Measurements from ENCODE around the gene BABAM1.

Gene BABAM1

DNA sequence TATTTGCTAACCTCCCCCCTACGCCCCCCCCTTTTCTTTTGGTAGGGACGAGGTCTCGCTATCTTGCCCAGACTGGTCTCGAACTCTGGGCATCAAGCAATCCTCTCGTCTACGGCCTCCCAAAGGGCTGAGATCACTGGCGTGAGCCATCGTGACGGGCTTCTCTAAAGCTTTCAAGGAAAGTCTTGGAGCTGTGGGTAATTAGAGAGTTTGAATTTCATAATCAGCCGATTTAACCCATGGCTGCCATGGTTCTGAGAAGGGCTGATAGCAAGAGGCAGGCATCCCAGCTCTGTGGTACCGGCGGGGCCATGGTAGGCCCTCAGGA lies 36.7 kb downstream of the BABAM1 start:
- no peak for DNase-seq (ENCODE audit: low read depth)

DNA sequence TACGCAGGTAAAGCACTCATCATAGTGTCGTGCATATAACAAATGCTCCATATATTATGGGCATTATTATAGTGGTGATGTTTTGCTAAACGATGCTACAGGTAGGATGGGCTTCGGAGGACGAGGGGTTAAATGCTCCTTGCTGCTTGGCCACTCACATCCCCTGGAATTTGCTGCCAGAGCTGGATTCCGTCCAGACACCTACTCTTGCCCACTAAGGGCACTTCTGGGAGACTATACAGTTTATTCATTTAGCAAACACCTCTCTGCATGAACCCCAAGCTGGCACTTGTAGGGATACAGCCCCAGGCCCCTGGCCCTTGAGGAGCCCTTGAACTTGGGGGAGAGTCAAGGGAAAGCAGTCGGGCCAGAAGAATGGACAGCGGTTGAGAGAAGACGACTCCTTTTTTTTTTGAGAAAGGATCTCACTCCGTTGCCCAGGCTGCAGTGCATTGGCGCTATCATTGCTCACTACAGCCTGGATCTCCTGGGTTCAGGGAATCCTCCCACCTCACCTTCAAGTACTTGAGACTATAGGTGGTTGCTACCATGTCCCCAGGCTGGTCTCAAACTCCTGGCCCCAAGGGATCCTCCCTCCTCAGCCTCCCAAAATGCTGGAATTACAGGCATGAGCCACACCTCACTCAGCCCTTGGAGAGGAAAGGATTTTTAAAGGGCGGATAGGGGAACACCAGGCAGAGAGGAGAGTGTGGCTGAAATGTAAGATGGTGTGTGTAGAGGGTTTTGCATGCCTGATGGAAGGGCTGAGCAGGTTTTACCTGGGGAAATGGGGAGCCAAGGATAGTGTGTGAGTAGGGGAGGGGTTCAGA lies 37.4 kb downstream of the BABAM1 start:
- DNase-seq (ENCODE audit: low read depth), result no peak

GRCh38 chr19:17305216-17305516 lies 37.9 kb downstream of the BABAM1 start:
- no peak for DNase-seq (ENCODE audit: low read depth)

- DNase-seq (ENCODE audit: low read depth), result peak; percentile 91
Observed at GRCh38 chr19:17305517-17306284, 38.5 kb downstream of the BABAM1 start, which contains the start of gene MRPL34. TSS of gene MRPL34 (plus strand) at chr19:17305872. CDS start at chr19:17305893, 21 bp downstream.

DNA sequence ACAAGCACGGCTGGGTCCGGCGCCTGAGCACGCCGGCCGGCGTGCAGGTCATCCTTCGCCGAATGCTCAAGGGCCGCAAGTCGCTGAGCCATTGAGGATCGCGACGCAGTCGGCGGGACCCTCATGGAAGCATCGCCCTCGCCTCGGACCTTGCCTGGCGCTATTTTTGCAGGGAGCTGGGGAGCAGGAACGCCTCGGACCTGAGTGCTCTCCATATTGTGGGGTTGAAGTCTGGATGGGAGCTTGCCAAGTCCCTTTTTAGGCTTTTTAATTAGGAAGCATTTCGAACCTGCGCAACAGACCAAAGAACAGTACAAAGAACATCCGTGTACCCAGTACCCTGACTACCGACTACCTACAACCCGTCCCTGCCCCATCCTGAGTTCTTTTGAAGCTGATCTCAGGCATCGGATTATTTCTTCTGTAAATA lies 39.1 kb downstream of the BABAM1 start:
- DNase-seq (ENCODE audit: low read depth), result no peak

DNA sequence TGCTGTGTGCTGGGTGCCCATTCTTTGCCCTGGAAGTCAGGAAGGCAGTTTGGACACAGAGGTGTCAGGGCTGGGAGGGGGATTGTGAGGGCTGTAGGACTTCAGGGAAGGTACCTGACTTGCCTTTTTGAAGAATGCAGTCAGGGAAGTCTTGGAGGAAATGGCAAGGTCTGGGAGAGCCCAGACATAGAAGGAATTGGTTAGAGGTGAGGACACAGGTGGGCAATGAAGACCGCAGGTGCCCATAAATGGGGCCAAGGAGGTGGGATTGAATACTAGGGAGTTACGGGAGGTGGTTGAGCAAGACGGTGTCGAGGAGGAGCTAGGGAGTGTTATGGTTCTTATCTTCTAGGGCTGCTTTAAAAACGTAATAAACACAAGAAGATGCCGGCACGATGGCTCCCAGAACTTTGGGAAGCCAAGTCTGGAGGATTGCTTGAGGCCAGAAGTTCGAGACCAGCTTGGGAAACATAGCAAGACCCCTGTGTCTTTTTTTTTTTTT lies 40.7 kb downstream of the BABAM1 start:
- DNase-seq (ENCODE audit: low read depth), result no peak

- DNase-seq (ENCODE audit: low read depth), result peak; percentile 99
Observed at GRCh38 chr19:17309198-17309964, 42.1 kb downstream of the BABAM1 start, which contains the start of gene DDA1. TSS of gene DDA1 (plus strand) at chr19:17309563. CDS start at chr19:17309655, 92 bp downstream.

DNA sequence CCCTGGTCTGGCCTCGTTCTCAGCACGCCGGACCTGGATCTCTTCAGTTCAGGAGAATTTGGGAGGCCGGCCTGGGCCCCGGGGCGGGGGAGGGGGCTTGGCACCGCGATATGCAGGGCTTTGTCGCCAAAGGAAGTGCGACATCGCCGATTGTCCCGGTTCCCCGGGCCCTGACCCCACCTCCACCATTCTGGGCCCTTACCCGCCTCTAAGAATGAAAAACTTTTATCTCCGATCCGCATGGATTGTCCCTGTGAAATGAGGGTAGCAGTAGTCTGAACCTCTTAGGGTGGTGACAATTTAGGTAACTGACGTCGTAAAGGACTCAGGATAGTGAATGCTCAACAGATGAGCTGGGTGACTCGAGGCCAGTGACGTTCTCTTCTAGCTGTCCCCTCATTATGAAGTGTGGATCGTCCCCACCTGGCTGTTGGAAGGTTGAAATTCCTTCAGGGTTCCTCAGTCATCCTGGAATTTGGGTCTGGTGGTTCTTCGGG lies 42.8 kb downstream of the BABAM1 start:
- DNase-seq (ENCODE audit: low read depth), result no peak

DNA sequence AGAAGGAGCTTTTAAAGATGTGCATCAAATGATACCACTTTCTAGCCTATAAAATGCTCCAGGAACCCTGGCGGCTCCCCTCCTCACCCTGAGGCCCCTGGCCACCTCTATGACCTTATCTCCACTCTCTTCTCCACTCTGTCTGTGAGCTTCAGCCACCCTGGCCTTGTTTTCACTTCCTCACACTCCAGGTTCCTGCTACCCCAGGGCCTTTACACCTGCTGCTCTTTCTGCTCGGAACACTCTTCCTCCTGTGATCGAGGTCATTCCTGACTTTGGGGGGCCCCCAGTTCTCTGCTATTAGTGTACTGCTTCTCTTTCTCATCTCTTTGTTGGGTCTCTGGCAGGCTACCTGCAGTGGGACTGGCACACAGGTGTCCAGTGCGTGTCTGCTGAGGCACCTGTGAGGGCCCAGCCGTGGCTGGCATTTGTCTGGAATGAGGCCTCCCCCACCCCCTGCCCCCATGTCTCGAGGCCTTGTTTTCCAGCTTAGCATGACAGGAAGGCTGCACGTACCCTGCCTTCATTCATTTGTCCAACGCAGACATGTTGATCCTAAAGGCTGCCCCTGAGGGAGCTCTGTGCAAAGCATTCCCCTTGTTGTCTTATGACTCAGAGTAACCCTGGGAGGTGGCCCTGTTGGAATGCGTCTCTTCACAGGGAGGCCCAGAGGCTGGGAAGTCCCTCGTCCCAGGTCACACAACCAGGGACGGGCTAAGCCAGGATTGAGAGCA lies 44.4 kb downstream of the BABAM1 start:
- DNase-seq (ENCODE audit: low read depth), result no peak

GRCh38 chr19:17312189-17313113 lies 45.2 kb downstream of the BABAM1 start:
- no peak for DNase-seq (ENCODE audit: low read depth)

GRCh38 chr19:17314007-17314593 lies 46.9 kb downstream of the BABAM1 start:
- DNase-seq (ENCODE audit: low read depth), result no peak

DNA sequence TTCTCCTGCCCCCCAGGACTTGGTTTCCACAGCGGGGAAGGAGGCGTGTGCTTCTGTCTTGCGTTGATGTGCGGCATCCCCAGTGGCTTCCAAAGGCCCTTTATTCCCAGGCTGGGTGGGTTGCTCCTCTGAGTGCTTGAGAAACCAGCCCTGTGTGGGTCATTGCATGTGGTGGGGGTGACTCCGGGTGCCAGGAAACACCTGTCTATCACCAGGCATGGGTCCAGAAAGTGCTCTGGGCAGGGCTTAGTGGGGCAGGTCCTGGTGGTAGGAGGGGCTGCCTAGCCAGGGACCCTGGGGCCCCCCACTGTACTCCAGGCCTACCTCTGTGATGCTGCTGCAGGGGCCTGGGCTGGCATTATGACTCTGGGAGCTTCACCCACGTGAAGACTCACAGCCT lies 51.7 kb downstream of the BABAM1 start:
- no peak for DNase-seq (ENCODE audit: low read depth)

DNA sequence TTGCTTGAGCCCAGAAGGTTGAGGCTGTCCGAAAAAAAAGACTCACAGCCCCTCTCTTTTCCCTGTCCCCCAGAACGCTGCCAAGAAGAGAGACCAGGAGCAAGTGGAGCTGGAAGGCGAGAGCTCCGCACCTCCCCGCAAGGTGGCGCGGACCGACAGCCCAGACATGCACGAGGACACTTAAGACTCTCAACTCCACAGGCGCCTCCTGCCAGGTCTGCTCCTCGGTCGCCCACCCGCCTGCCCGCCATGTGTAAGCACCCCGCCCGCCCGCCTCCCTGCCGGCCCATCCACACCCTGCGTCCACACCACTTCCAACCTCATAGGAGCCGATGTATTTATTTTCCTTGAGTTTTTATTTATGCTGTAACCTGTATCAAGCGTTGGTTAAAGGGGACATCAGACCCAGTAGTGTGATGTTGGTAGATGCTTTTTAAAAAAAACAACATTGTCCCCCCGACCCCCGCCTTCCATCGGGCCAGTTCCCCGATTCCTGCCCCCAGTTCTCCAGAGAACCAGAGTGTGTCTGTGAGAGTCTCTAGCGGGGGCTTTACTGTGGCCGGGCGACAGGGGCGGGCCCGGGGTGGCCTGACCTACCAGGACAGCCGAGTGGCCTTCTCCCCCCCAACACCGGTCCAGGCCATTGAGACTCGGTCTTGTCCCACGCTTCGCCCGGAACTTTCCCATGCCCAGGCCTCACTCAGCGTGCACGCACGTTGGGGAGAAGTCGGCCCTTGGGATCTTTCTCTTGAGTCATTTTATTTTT lies 52.4 kb downstream of the BABAM1 start:
- no peak for DNase-seq (ENCODE audit: low read depth)

GRCh38 chr19:17320435-17320834 lies 53.2 kb downstream of the BABAM1 start:
- DNase-seq (ENCODE audit: low read depth), result no peak

DNA sequence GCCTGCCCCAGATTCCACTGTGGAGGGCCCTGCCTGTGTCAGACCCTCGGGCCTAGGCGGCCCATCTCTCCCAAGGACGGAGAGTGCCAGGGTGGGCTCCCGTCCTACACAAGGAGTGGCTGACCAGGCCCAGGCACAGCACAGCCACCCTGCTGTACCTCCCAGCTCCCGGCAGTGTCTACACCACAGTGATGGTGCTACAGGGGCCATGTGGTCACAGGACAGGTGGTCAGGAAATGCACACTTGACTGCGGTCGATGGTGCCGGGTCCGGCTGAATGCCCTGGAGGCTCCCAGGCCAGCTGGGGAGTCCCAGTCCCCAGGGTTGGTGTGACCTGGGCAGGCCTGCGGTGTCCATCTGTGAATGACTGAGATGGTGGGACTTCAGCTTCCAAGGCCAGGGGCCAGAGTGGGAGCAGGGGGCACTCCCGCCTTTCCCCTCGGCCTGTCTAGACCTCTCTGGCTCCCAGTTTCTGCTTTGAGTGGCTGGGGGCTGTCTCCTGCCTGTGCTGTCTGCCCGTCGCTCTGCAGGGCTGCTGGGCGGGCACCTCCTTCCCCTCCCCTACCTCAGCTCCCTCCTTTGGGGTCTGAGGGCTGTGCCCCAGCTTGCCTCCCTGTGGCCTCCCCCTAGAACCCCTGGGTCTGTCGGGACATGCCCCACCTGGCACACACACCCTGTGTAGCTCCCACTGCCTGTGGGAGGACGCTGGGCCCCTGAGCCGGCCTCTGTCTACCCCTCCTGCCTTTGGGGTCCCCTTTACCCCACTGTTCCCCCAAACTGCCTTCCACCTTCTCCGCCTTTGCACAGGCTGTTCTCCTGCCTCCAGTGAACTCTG lies 54.6 kb downstream of the BABAM1 start:
- no peak for DNase-seq (ENCODE audit: low read depth)

DNA sequence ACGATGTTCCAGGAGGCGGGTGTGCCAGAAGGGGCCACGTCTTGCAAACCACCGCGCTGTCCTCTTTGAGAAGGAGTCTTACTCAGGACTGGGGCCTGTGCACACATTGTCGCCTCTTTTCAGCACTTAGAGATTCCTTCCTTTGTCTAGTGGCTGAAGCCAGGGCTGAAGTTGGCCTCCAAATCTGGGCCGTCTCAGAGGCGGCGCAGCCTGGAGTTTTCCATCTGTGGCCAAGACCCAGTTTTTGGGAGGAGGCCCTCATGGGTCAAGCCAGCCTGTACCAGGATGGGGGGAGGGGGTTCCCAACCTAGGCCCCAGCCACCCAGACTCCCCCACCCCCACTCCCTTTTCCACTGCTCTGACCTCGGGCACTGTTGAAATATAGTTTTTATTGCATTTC lies 55.6 kb downstream of the BABAM1 start:
- no peak for DNase-seq (ENCODE audit: low read depth)

DNA sequence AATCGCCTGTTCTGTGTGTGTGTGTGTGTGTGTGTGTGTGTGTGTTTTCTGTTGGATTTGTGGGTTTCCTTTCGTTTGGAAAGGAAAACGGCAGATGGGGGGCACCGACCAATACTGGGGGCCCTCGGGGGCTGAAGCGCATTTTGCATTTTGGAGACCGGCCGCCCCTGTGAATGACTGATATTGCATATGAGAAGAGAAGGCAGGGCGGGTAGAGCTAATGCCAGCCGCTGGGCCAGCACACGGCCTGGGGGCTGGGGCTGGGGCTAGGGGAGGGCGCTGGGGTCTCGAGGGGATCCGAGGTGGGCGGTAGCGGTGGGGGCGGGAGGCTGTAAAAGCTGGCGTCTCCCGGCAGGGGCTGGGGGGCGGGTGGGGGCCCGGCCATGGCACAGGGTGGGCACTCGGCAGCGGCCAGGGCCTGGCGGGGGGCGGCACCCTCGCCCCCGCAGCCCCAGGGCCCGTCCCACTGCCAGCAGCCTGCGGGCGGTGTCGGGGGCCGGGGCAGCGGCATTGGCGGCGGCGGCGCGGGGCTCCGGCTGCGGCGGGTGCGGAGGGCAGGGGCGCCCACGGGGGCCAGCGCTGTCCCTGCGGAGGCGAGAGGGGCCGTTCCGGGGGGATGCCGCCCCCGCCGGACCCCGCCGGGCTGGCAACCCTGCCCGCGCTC lies 56.2 kb downstream of the BABAM1 start:
- no peak for DNase-seq (ENCODE audit: low read depth)

GRCh38 chr19:17323964-17324332 lies 56.7 kb downstream of the BABAM1 start:
- no peak for DNase-seq (ENCODE audit: low read depth)
